ENCODE measurements around the gene FIGLA.

DNA sequence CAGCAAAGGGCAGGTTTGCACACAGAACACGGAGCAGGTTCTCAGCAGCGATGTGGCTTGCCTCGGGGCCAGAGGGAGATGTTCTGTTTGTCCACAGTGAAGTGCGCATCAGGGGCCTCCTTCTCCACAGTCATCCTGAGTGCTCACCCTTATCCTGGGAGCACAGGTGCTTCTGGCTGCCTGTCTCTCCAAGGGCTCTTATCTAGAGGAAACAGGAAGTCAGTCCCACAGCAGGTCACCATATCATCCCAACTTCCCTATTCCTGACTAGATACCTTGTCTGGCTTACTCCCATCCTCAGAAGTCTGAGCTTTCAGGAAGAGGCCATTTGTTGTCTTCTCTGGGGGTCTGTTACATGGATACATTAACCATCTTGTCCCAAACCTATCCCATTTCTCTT lies 45.2 kb upstream of the FIGLA start, which contains the start of gene CD207:
- TF ChIP-seq, protein P1, sequence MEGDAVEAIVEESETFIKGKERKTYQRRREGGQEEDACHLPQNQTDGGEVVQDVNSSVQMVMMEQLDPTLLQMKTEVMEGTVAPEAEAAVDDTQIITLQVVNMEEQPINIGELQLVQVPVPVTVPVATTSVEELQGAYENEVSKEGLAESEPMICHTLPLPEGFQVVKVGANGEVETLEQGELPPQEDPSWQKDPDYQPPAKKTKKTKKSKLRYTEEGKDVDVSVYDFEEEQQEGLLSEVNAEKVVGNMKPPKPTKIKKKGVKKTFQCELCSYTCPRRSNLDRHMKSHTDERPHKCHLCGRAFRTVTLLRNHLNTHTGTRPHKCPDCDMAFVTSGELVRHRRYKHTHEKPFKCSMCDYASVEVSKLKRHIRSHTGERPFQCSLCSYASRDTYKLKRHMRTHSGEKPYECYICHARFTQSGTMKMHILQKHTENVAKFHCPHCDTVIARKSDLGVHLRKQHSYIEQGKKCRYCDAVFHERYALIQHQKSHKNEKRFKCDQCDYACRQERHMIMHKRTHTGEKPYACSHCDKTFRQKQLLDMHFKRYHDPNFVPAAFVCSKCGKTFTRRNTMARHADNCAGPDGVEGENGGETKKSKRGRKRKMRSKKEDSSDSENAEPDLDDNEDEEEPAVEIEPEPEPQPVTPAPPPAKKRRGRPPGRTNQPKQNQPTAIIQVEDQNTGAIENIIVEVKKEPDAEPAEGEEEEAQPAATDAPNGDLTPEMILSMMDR (IDR thresholded peaks at IDR 0.05): no peak
- TF ChIP-seq, protein P2, sequence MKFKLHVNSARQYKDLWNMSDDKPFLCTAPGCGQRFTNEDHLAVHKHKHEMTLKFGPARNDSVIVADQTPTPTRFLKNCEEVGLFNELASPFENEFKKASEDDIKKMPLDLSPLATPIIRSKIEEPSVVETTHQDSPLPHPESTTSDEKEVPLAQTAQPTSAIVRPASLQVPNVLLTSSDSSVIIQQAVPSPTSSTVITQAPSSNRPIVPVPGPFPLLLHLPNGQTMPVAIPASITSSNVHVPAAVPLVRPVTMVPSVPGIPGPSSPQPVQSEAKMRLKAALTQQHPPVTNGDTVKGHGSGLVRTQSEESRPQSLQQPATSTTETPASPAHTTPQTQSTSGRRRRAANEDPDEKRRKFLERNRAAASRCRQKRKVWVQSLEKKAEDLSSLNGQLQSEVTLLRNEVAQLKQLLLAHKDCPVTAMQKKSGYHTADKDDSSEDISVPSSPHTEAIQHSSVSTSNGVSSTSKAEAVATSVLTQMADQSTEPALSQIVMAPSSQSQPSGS (CRISPR knock-in tag; IDR thresholded peaks at IDR 0.05; ENCODE audit: borderline replicate concordance, low read depth): no peak
- no peak for TF ChIP-seq CREM (CRISPR knock-in tag; IDR thresholded peaks at IDR 0.05)
- TF ChIP-seq, protein P3, sequence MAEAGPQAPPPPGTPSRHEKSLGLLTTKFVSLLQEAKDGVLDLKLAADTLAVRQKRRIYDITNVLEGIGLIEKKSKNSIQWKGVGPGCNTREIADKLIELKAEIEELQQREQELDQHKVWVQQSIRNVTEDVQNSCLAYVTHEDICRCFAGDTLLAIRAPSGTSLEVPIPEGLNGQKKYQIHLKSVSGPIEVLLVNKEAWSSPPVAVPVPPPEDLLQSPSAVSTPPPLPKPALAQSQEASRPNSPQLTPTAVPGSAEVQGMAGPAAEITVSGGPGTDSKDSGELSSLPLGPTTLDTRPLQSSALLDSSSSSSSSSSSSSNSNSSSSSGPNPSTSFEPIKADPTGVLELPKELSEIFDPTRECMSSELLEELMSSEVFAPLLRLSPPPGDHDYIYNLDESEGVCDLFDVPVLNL (CRISPR knock-in tag; IDR thresholded peaks at IDR 0.05; ENCODE audit: borderline replicate concordance, low read depth): no peak

Measured in WTC11 (cell line).